Naive thymus-derived CD4-positive, alpha-beta T cell (primary cell): ENCODE measurements around the gene ALDH3A1. TPM values are rescaled to one million over a fixed set of nuclear protein-coding genes. Genes with fewer than 3 reads are reported as not detected.

Experiments used
- ATAC-seq: fragments of 150-1000 bp; cut with Tn5 transposase; 2 replicates; pipeline ENCODE4 v1.10.0; 2021; ENCODE audit warnings: mild to moderate bottlenecking, moderate library complexity
- CTCF ChIA-PET: fragments of 350-600 bp; sonication (Branson Sonifier 250); formaldehyde crosslinking; loops from one replicate; lab custom pipeline; 2021; ENCODE audit warnings: antibody characterized with exemption; lab: Charles Lee
- POLR2A ChIA-PET: fragments of 350-600 bp; sonication (Branson Sonifier 250); formaldehyde crosslinking; loops from one replicate; lab custom pipeline; 2021; ENCODE audit warnings: antibody characterized with exemption, inconsistent platforms; lab: Charles Lee
- DNase-seq, 9 donors: peaks; one replicate each; pipeline versions ENCODE4 v3.0.0 to v3.0.0-alpha.2; 2020 to 2022; ENCODE audit warnings: mixed read lengths in 1 of 9
- H3K27ac ChIP-seq: one replicate; pipeline ENCODE4 v1.7.0; 2013; ENCODE audit warnings: mild to moderate bottlenecking, low read depth, low read length, moderate library complexity
- H3K27me3 ChIP-seq, 2 donors: one replicate each; pipeline ENCODE4 v1.7.0; 2013; ENCODE audit warnings: low read length in 2 of 2, mild to moderate bottlenecking in 2 of 2, moderate library complexity in 2 of 2; ENCODE audit not compliant: control insufficient read depth in 2 of 2, insufficient read depth in 2 of 2
- H3K36me3 ChIP-seq, 3 experiments: 1 replicate in 2 of 3; 2 replicates in 1 of 3; pipeline ENCODE4 v1.7.0; 2013; ENCODE audit warnings: low read length in 3 of 3, mild to moderate bottlenecking in 3 of 3, moderate library complexity in 1 of 3; ENCODE audit not compliant: insufficient read depth in 3 of 3, control insufficient read depth in 2 of 3
- H3K4me1 ChIP-seq, 2 donors: one replicate each; pipeline ENCODE4 v1.7.0; 2013; ENCODE audit warnings: low read length in 2 of 2, mild to moderate bottlenecking in 2 of 2, moderate library complexity in 1 of 2; ENCODE audit not compliant: control insufficient read depth in 2 of 2, insufficient read depth in 2 of 2
- H3K4me3 ChIP-seq: 2 replicates; pipeline ENCODE4 v1.7.0; 2013; ENCODE audit warnings: mild to moderate bottlenecking, low read length
- H3K9me3 ChIP-seq, 3 experiments: 1 replicate in 2 of 3; 2 replicates in 1 of 3; pipeline ENCODE4 v1.7.0; 2013; ENCODE audit warnings: low read length in 3 of 3; ENCODE audit not compliant: control insufficient read depth in 2 of 3
- H3K27ac Mint-ChIP-seq, 9 donors: one replicate each; pipeline ENCODE4 v1.8.0; 2020 to 2022; ENCODE audit warnings: mixed read lengths in 9 of 9, mild to moderate bottlenecking in 8 of 9, moderate library complexity in 5 of 9, inconsistent platforms in 2 of 9
- H3K27me3 Mint-ChIP-seq, 5 donors: one replicate each; pipeline ENCODE4 v1.8.0; 2021 to 2022; ENCODE audit warnings: mixed read lengths in 5 of 5, mild to moderate bottlenecking in 1 of 5
- H3K36me3 Mint-ChIP-seq, 5 donors: one replicate each; pipeline ENCODE4 v1.8.0; 2020 to 2022; ENCODE audit warnings: mixed read lengths in 5 of 5, mild to moderate bottlenecking in 3 of 5, inconsistent platforms in 1 of 5
- H3K4me1 Mint-ChIP-seq, 7 donors: one replicate each; pipeline ENCODE4 v1.8.0; 2020 to 2022; ENCODE audit warnings: mixed read lengths in 7 of 7, mild to moderate bottlenecking in 3 of 7, inconsistent platforms in 1 of 7
- H3K4me3 Mint-ChIP-seq, 10 donors: one replicate each; pipeline ENCODE4 v1.8.0; 2020 to 2022; ENCODE audit warnings: mild to moderate bottlenecking in 10 of 10, mixed read lengths in 10 of 10, moderate library complexity in 6 of 10, inconsistent platforms in 2 of 10
- H3K9me3 Mint-ChIP-seq, 11 donors: one replicate each; pipeline ENCODE4 v1.8.0; 2020 to 2022; ENCODE audit warnings: mixed read lengths in 11 of 11, mild to moderate bottlenecking in 4 of 11, inconsistent platforms in 1 of 11, moderate library complexity in 1 of 11
- intact Hi-C, 2 donors: fragments of 100-400 bp; cut with micrococcal nuclease; formaldehyde crosslinking; loops; one replicate each; pipeline ENCODE4 v1.15.1; 2023
- polyA plus RNA-seq, 2 donors: library from polyadenylated mRNA; unstranded; fragments of 300-500 nt; fragmentation: Illumina TruSeq; gene quantifications; one replicate each; pipeline ENCODE4 v1.2.3, GENCODE V29; 2021
- total RNA-seq, 6 experiments: library from RNA in 5 of 6; stranded (reverse) in 5 of 6; gene quantifications; 1 replicate in 5 of 6; 2 replicates in 1 of 6; pipeline ENCODE4 v1.2.3 and lab custom pipeline; 2021 to 2026

The ALDH3A1 gene
- total and polyA plus RNA-seq, 7 experiments from 2014 or later: 0.61 TPM; not detected in 6

DNA sequence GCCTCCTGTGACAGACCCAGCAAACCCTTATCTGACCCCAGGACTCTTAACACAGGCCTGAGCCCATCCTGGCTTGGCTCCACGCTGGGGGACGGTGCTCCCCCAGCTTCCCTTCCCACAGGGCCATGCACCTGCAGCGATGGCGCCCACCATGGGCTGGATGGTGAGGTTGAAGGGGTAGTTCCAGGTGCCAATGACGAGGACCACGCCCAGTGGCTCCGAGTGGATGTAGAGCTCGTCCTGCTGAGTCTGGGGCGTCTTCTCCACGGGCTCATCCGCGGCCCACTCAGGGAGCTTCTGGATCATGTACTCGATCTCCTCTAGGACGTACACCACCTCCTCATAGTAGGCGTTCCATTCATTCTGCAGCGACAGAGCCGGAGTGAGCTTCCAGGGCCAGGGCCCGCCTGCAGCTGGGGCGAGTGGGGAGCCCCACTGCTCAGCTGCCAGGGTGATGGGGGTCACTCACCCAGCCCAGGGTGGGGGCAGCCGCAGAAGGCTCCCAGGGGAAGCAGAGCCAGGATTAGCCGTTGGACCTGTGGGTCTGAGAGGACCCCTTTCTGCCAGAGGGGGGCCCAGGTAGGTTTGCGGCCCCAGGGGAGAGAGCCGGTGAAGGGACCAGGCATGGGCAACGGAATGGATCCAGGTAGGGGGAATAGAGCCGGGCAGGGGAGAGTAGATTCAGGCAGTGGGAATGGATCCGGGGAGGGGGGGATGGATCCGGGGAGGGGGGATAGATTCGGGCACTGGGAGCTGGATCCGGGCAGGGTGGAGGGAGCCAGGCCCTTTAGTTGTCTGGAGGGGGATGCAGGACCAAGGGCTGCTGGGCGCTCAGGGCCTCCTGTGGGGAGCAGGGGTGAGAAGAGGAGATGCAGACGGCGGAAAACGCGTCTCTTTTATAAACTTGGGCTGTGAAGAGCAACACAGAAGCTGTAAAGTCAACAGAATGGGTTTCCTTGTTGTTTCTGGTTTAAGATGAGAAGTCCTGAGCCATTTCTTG is 4.7 kb downstream of the ALDH3A1 start:
- Mint-ChIP-seq H3K4me3 (peak overlapping the region in 8 of 10 donors; percentile 32 to 82 (median 58)), H3K4me1 (peaks cover 0 to 10% (median 0%) of the 10 kb centered on the region in 7 donors), H3K9me3 (no peaks in the 10 kb centered on the region), H3K27ac (no peak overlapping the region), H3K27me3 (peaks cover 0 to 3% (median 0%) of the 10 kb centered on the region in 5 donors), H3K36me3 (no peaks in the 10 kb centered on the region)
- H3K27me3 ChIP-seq: no peaks in the 10 kb centered on the region
- H3K9me3 ChIP-seq: no peaks in the 10 kb centered on the region
- H3K4me3 ChIP-seq: no peak overlapping the region
- DNase-seq (no peak), ATAC-seq (no peak)
- peaks cover 0 to 5% of the 10 kb centered on the region in 2 donors for H3K4me1 ChIP-seq
- H3K36me3 ChIP-seq: no peaks in the 10 kb centered on the region
- no peak overlapping the region for H3K27ac ChIP-seq
- intact Hi-C loops: loop anchor here in 1 of 2 donors (2.0 kb wide), 1 partner anchor 23 kb away; no protein-coding TSS in a partner anchor
- CTCF ChIA-PET: interaction anchor here (0.7 to 2.1 kb wide), 6 partner anchors 10 to 231 kb away, joined by 3 to 6 read pairs (median 4); no protein-coding TSS in a partner anchor
- POLR2A ChIA-PET: interaction anchor here (0.6 kb wide), 1 partner anchor 376 kb away, joined by 4 read pairs; no protein-coding TSS in a partner anchor

DNA sequence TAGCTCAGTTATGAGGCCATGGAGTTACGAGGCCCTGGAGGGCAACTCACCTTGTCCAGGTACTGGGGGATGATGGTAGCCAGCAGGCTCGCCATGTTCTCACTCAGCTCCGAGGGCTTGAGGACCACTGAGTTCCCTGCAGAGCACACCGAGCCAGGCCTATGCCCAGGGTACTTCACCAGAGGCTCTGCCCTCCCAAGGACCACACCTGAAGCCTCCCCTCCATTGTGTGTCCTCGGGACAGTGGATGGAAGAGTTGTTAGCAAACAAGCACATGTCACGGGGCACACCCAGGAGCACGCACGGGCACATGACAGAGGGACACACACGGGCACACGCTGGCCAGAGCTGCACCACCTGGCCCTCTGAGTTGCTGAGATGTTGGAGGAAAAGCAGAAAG is 5.6 kb downstream of the ALDH3A1 start:
- DNase-seq: no peak
- no peaks in the 10 kb centered on the region for H3K36me3 Mint-ChIP-seq
- Histone ChIP-seq H3K4me3 (no peak overlapping the region), H3K4me1 (peaks cover 0 to 5% of the 10 kb centered on the region in 2 donors), H3K9me3 (no peaks in the 10 kb centered on the region), H3K36me3 (no peaks in the 10 kb centered on the region), H3K27me3 (no peaks in the 10 kb centered on the region), H3K27ac (no peak overlapping the region)
- no peaks in the 10 kb centered on the region for H3K9me3 Mint-ChIP-seq
- peaks cover 0 to 10% (median 0%) of the 10 kb centered on the region in 7 donors for H3K4me1 Mint-ChIP-seq
- intact Hi-C loops: no loop called here
- ChIA-PET CTCF (interaction anchor here (1.1 to 2.1 kb wide), 3 partner anchors 10 to 231 kb away, joined by 4 to 6 read pairs (median 4); no protein-coding TSS in a partner anchor), POLR2A (interaction anchor here (0.9 kb wide), 1 partner anchor 94 kb away, joined by 3 read pairs; the partner anchor contains the start of gene ALDH3A2)
- ATAC-seq: no peak
- H3K4me3 Mint-ChIP-seq: peak overlapping the region in 5 of 10 donors; percentile 27 to 81 (median 45)
- peak overlapping the region in 1 of 9 donors; percentile 48 for H3K27ac Mint-ChIP-seq
- peaks cover 0 to 3% (median 0%) of the 10 kb centered on the region in 5 donors for H3K27me3 Mint-ChIP-seq

DNA sequence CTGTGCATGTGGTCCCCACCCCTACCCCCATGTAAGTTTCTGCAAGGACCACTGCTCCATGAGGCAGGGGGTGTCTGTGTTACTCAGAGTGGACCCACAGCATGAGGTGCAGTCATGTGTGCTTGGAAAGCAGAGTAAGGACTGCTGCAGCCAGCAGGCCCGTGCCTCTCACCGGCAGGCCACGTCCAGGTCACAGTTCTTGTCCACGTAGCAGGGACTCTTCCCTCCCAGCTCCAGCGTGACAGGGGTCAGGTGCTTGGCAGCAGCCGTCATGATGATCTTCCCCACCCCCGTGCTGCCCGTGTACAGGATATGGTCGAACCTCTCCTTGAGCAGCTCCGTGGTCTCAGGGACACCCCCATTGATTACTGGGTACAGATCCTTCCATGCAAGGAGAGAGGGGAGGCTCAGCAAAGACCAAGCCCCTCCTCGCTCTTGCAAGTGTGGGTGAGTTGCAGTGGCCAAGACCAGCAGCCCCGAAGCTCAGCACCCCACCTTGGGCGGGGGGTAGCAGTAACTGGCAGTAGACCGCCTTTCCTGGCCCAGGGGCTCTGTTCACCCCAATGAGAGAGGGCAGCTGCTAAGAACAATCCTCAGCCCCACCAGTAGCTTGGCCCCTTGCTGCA is 6.2 kb downstream of the ALDH3A1 start:
- ChIA-PET CTCF (interaction anchor here (1.7 to 2.1 kb wide), 3 partner anchors 9 to 14 kb away, joined by 4 to 6 read pairs (median 4); no protein-coding TSS in a partner anchor), POLR2A (interaction anchor here (0.9 kb wide), 1 partner anchor 93 kb away, joined by 3 read pairs; the partner anchor contains the start of gene ALDH3A2)
- Mint-ChIP-seq H3K27ac (peak overlapping the region in 1 of 9 donors; percentile 48), H3K36me3 (no peaks in the 10 kb centered on the region), H3K4me3 (peak overlapping the region in 1 of 10 donors; percentile 57), H3K4me1 (peaks cover 0 to 10% (median 0%) of the 10 kb centered on the region in 7 donors), H3K27me3 (peaks cover 0 to 3% (median 0%) of the 10 kb centered on the region in 5 donors), H3K9me3 (no peaks in the 10 kb centered on the region)
- no peaks in the 10 kb centered on the region for H3K36me3 ChIP-seq
- DNase-seq (no peak), ATAC-seq (no peak)
- no peaks in the 10 kb centered on the region for H3K9me3 ChIP-seq
- no peaks in the 10 kb centered on the region for H3K27me3 ChIP-seq
- peaks cover 0 to 5% of the 10 kb centered on the region in 2 donors for H3K4me1 ChIP-seq
- no peak overlapping the region for H3K27ac ChIP-seq
- no peak overlapping the region for H3K4me3 ChIP-seq
- intact Hi-C loops: no loop called here

DNA sequence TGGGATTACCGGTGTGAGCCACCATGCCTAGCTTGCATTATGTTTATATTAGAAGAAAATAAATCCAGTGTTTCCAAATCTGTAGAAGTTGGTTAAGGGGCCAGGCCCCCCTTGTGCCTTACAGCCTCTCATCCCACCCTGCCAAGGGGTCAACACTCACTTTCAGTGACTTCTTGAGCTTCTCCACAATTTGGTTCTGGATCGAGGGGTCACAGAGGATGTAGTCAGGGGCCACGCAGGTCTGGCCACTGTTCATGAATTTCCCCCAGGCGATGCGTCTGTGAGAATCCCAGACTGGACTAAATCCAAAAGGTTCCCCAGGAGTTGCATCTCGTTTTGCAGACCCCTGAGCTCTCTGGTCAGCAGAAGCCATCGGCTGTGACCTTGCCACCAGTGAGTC is 7.2 kb downstream of the ALDH3A1 start:
- Histone ChIP-seq H3K27me3 (no peaks in the 10 kb centered on the region), H3K4me3 (no peak overlapping the region), H3K36me3 (no peaks in the 10 kb centered on the region), H3K9me3 (no peaks in the 10 kb centered on the region), H3K4me1 (peaks cover 0 to 5% of the 10 kb centered on the region in 2 donors), H3K27ac (no peak overlapping the region)
- ChIA-PET POLR2A (interaction anchor here (0.7 kb wide), 1 partner anchor 455 kb away, joined by 3 read pairs; no protein-coding TSS in a partner anchor), CTCF (interaction anchor here (0.5 to 1.9 kb wide), 3 partner anchors 10 to 88 kb away, joined by 3 to 4 read pairs (median 3); no protein-coding TSS in a partner anchor)
- Mint-ChIP-seq H3K4me1 (peaks cover 0 to 10% (median 0%) of the 10 kb centered on the region in 7 donors), H3K9me3 (no peaks in the 10 kb centered on the region), H3K4me3 (no peak overlapping the region), H3K27ac (no peak overlapping the region), H3K36me3 (no peaks in the 10 kb centered on the region), H3K27me3 (peaks cover 0 to 3% (median 0%) of the 10 kb centered on the region in 5 donors)
- intact Hi-C loops: no loop called here
- ATAC-seq (no peak), DNase-seq (no peak)

DNA sequence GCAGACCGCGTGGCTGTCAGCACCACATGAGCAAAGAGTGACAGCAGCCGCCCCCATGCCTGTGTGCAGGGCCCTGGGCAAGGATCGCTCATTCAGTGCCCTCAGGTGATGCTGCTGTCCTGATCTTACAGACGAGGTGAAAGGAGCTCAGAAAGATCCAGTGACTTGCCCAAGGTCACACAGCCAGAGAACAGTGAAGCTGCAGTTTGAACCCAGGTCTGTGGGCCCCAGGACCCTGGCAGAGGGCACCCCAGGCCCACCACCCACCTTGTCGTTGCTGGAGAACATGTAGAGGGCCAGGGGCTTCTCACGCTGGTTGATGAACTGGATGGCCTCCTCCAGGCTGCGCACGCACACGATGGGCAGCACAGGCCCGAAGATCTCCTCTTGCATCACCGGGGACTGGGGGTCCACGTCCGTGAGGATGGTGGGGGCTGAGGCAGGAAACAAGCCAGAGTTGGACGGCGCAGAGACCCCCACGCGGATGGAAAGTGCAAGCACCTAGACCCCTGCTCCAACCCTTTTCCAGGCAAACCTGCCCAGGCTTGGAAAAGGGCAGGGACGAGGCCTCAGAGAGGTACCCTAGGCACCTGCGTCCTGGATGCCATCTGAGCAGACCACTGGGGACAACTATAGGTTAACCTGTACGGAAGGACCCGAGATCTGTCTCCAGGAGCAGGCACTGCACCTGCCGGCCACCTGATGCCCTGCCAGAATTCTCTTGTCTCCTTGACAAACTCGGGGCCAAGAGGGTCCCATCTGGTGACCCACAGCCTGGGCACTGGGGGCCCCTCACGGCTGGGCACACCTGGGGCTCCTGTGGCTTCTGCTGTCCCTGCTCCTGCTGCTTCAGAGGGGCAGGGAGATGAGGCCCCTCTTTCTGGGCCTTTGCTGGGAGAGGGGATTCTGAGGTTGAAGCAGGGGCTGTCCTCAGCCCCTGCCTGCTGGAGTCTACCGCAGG is 8.6 kb downstream of the ALDH3A1 start:
- Histone ChIP-seq H3K36me3 (no peaks in the 10 kb centered on the region), H3K4me3 (no peak overlapping the region), H3K4me1 (no peaks in the 10 kb centered on the region), H3K9me3 (no peaks in the 10 kb centered on the region), H3K27me3 (no peaks in the 10 kb centered on the region), H3K27ac (no peak overlapping the region)
- ChIA-PET POLR2A (no interaction called here), CTCF (interaction anchor here (0.6 to 1.3 kb wide), 3 partner anchors 23 to 226 kb away, joined by 3 to 4 read pairs (median 4); no protein-coding TSS in a partner anchor)
- ATAC-seq (no peak), DNase-seq (no peak)
- no peak overlapping the region for H3K4me3 Mint-ChIP-seq
- H3K4me1 Mint-ChIP-seq: peaks cover 0 to 3% (median 0%) of the 10 kb centered on the region in 7 donors
- no peak overlapping the region for H3K27ac Mint-ChIP-seq
- H3K9me3 Mint-ChIP-seq: no peaks in the 10 kb centered on the region
- intact Hi-C loops: no loop called here
- H3K27me3 Mint-ChIP-seq: peaks cover 0 to 2% (median 0%) of the 10 kb centered on the region in 5 donors
- H3K36me3 Mint-ChIP-seq: no peaks in the 10 kb centered on the region
